Suprapubic skin (tissue), 3 donors: ENCODE data around the gene ALCAM.

ENCODE experiments used
- POLR2A ChIP-seq, 2 donors: fragments of 450-650 bp; IDR thresholded peaks; one replicate each; pipeline ENCODE4 v1.6.1; 2017; ENCODE audit warnings: antibody characterized with exemption in 2 of 2, mild to moderate bottlenecking in 2 of 2, moderate library complexity in 2 of 2
- TF ChIP-seq, protein P1 (sequence below), 2 donors: fragments of 200-600 bp in 1 of 2; fragments of 450-650 bp in 1 of 2; sonication (generic) in 1 of 2; IDR thresholded peaks; one replicate each; pipeline ENCODE4 v1.5.1; 2016 to 2019; ENCODE audit warnings: antibody characterized with exemption in 2 of 2, mild to moderate bottlenecking in 1 of 2, moderate library complexity in 1 of 2

- TF ChIP-seq, protein P1, sequence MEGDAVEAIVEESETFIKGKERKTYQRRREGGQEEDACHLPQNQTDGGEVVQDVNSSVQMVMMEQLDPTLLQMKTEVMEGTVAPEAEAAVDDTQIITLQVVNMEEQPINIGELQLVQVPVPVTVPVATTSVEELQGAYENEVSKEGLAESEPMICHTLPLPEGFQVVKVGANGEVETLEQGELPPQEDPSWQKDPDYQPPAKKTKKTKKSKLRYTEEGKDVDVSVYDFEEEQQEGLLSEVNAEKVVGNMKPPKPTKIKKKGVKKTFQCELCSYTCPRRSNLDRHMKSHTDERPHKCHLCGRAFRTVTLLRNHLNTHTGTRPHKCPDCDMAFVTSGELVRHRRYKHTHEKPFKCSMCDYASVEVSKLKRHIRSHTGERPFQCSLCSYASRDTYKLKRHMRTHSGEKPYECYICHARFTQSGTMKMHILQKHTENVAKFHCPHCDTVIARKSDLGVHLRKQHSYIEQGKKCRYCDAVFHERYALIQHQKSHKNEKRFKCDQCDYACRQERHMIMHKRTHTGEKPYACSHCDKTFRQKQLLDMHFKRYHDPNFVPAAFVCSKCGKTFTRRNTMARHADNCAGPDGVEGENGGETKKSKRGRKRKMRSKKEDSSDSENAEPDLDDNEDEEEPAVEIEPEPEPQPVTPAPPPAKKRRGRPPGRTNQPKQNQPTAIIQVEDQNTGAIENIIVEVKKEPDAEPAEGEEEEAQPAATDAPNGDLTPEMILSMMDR (IDR thresholded peaks at IDR 0.05), result no peak
- no peak for TF ChIP-seq POLR2A (IDR thresholded peaks at IDR 0.05)
Measured at GRCh38 chr3:105499961-105500360, 133.3 kb downstream of the ALCAM start.
